ENCODE measurements around the gene KCTD18.

KCTD18 gene

DNA sequence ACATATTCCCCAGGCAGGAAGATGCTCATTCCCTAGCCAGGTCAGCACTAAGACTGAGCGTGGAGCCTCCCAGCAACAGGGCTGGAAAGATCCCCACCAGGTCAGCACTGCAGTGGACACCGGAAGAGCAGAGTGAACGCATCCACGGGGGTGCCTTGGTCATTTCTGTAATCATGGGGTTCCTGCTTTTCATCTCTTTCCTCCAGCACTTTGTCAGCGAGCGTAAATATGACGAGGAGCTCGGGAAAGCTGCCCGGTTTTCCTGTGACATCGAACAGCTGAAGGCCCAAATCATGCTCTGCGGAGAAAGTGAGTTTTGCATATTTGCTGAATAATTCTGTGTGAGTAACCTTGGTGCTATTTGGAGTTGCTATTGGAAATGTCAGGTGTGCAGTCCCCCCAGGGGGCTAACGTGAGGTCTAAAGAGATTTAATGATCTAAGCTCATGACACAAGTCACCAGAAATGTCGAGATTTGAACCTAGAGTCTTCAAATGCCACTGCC lies 40.1 kb downstream of the KCTD18 start:
- H3K9ac ChIP-seq (ENCODE audit: low read length): no peak overlapping the region
- H3K4me1 ChIP-seq (ENCODE audit: control insufficient read depth, low read depth, low read length): no peaks in the 10 kb centered on the region
- no peak overlapping the region for H3K4me3 ChIP-seq (ENCODE audit: low read length)
- H3K36me3 ChIP-seq (ENCODE audit: control insufficient read depth, low read depth, low read length): peaks cover 45% of the 10 kb centered on the region
- H3K27me3 ChIP-seq (ENCODE audit: control insufficient read depth, insufficient read depth, low read length): no peaks in the 10 kb centered on the region
- H3K27ac ChIP-seq (ENCODE audit: low read length): no peak overlapping the region
- H3K9me3 ChIP-seq (ENCODE audit: control insufficient read depth, low read depth, low read length): no peaks in the 10 kb centered on the region

DNA sequence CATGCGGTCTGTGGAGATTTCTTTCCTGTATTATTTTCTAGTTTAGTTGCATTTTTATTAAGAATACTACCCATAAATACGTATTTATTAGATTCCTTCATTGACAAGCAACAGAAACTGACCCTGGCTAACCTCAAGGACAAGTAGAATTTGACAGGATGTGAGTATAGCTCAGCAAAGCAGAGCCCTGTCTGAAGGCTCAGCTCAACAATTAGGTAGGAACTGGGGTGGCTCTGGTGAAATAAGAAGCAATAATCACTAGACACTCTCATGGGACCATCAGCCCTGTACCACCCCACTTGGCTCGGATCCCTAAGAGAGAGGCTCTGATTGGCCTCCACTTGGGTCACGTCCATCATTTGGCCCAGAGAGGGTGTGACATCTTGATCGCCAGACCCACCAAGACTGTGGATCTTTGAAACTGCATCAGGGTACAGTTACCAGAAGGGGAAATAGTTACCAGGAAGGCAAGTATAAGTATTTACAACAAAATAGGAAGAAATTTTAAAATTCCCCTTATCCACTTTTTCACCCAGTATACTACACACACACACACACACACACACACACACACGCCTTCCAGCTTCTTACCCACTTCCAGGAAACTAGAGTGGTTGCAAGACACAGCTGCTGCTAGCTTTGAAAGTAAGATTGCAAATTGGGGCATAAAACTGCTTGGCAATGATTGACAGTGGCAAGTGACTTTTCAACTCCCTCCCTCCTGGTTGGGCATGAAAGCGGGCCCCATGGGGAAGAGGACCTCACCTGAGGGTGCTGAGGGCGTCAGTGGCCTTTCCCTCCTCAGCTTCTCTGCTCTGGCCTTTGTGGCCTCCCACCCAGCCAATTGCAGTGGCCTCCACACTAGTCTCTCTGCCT lies 41.8 kb downstream of the KCTD18 start:
- Histone ChIP-seq H3K27me3 (ENCODE audit: control insufficient read depth, insufficient read depth, low read length) (no peaks in the 10 kb centered on the region), H3K36me3 (ENCODE audit: control insufficient read depth, low read depth, low read length) (peaks cover 44% of the 10 kb centered on the region), H3K27ac (ENCODE audit: low read length) (no peak overlapping the region), H3K9ac (ENCODE audit: low read length) (no peak overlapping the region), H3K4me1 (ENCODE audit: control insufficient read depth, low read depth, low read length) (no peaks in the 10 kb centered on the region), H3K9me3 (ENCODE audit: control insufficient read depth, low read depth, low read length) (no peaks in the 10 kb centered on the region), H3K4me3 (ENCODE audit: low read length) (no peak overlapping the region)

DNA sequence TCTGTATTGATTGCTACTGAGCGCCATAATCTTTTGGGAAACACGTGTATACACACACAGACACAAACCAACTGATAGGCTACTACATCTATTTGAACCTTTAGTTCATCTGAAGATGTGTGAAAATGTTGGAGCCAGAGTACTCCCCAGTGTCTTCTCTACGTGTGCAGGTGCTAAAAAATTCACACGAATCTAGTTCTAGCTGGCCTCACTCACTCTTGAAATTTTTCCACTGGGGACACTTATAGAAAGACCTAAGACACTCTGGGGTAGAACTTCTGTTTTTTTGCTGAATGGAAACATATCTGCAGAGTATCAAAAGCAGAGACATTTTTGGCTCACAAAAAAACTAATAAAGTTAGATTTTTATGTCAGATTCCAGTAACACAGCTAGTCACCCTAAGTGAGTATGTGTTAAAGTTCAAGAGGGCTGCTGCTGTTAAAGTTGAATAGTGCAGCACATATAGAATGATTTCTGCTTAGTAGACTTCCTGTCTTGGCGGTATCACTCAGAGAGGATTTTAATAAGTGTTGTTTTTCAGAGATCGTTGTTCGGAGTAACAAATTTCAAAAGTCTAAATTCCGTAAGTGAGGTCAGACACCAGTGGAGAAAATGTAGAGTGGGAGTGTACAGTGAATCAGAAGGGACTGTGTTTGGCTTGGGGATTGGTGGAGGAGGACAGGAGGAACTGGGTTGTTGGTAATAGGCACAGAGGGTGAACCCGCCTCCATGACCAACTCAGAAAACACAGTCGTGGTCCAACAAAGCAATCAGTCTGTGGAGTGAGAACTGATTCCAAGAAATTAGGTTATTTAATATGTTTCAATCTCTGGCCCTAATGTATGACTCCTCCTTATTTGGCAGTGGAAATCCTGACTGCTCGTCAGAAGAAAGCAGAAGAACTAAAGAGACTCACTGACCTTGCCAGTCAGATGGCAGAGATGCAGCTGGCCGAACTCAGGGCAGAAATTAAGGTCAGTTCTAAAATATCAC lies 43.1 kb downstream of the KCTD18 start:
- Histone ChIP-seq H3K4me3 (ENCODE audit: low read length) (no peak overlapping the region), H3K27ac (ENCODE audit: low read length) (no peak overlapping the region), H3K9ac (ENCODE audit: low read length) (no peak overlapping the region), H3K36me3 (ENCODE audit: control insufficient read depth, low read depth, low read length) (peaks cover 45% of the 10 kb centered on the region), H3K4me1 (ENCODE audit: control insufficient read depth, low read depth, low read length) (no peaks in the 10 kb centered on the region), H3K9me3 (ENCODE audit: control insufficient read depth, low read depth, low read length) (no peaks in the 10 kb centered on the region), H3K27me3 (ENCODE audit: control insufficient read depth, insufficient read depth, low read length) (no peaks in the 10 kb centered on the region)

DNA sequence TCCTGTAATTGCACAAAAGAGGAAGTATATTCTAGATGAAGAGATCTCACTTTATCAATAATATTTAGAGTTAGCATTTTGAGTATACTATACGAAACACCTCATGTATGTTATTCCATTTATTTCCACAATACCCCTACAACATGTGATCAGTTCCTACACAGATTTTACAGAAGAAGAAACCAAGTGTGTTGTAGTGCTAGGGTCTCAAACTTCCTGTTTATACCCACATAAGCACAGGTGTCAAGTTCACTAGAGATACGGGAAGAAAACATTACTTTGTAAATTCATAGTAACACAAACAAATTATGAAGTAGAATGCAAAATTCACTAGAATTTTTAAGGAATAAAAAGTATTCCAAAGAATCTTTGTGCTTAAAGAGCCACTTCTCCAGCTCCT lies 46.4 kb downstream of the KCTD18 start:
- no peak overlapping the region for H3K27ac ChIP-seq (ENCODE audit: low read length)
- no peak overlapping the region for H3K9ac ChIP-seq (ENCODE audit: low read length)
- H3K4me1 ChIP-seq (ENCODE audit: control insufficient read depth, low read depth, low read length): no peaks in the 10 kb centered on the region
- no peak overlapping the region for H3K4me3 ChIP-seq (ENCODE audit: low read length)
- H3K27me3 ChIP-seq (ENCODE audit: control insufficient read depth, insufficient read depth, low read length): no peaks in the 10 kb centered on the region
- H3K36me3 ChIP-seq (ENCODE audit: control insufficient read depth, low read depth, low read length): peaks cover 37% of the 10 kb centered on the region
- no peaks in the 10 kb centered on the region for H3K9me3 ChIP-seq (ENCODE audit: control insufficient read depth, low read depth, low read length)

DNA sequence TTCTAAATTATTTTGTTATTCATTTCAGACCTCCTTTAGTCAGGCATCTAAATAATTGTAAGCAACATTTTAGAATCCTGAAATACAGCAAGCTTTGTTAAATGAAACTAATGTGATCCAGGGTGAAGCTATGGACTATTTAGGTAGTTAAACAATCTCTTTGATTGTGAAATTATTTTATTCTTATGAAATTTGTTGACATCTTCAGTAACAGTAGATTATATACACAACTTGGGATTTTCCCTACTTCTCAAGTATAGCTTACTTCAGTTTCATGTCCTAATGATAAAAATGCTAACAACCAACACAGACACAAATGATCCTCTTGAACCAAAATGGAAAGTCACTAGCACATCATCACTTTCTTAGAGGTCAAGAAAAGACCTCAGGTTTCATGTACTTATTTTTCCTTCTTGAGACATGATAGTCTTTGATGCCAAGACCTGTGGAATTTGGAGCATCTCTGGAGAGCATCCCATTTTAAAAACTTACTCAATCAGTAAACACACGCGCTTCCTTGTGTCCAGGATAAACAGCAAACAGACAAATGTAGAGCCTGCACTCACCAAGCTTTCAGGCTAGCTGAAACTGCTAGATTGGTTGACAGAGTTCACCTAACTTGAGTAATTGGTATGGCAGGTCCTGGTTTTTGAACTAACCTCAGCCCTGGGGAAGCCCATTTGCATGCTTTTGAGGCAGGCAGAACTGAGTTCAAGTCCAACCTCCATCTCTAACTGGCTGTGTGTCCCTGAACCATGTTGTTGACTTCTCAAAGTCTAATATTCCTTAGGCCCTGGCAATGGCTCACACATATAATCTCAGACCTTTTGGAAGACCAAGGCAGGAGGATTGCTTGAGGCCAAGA lies 47.8 kb downstream of the KCTD18 start:
- no peak overlapping the region for H3K4me3 ChIP-seq (ENCODE audit: low read length)

DNA sequence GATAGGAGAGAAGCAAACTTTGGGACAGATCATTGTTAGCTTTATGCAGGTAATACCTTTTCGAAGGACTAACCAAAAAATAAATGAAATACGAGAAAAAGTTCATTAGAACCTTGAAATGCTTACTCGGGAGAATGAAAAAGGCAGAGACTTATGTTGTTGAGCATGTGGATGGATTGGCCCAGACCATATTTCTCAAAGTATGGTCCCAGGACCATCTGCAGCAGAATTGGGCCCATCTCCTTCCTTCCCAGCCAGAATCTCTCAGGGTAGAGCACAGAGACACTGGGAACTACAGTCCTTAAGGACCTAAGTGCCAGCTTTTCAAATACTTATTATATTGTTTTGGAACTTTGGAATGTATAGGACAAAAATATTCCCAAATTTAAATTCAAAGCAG lies 50.8 kb downstream of the KCTD18 start:
- Histone ChIP-seq H3K27ac (ENCODE audit: low read length) (no peak overlapping the region), H3K36me3 (ENCODE audit: control insufficient read depth, low read depth, low read length) (peaks cover 20% of the 10 kb centered on the region), H3K4me1 (ENCODE audit: control insufficient read depth, low read depth, low read length) (peaks cover under 1% of the 10 kb centered on the region), H3K27me3 (ENCODE audit: control insufficient read depth, insufficient read depth, low read length) (no peaks in the 10 kb centered on the region), H3K4me3 (ENCODE audit: low read length) (no peak overlapping the region), H3K9ac (ENCODE audit: low read length) (no peak overlapping the region), H3K9me3 (ENCODE audit: control insufficient read depth, low read depth, low read length) (no peaks in the 10 kb centered on the region)

More for the DNA sequence above, 47.8 kb downstream of the KCTD18 start:
- H3K9me3 ChIP-seq (ENCODE audit: control insufficient read depth, low read depth, low read length): no peaks in the 10 kb centered on the region
- no peaks in the 10 kb centered on the region for H3K4me1 ChIP-seq (ENCODE audit: control insufficient read depth, low read depth, low read length)
- H3K27me3 ChIP-seq (ENCODE audit: control insufficient read depth, insufficient read depth, low read length): no peaks in the 10 kb centered on the region
- peaks cover 23% of the 10 kb centered on the region for H3K36me3 ChIP-seq (ENCODE audit: control insufficient read depth, low read depth, low read length)
- no peak overlapping the region for H3K27ac ChIP-seq (ENCODE audit: low read length)
- no peak overlapping the region for H3K9ac ChIP-seq (ENCODE audit: low read length)

DNA sequence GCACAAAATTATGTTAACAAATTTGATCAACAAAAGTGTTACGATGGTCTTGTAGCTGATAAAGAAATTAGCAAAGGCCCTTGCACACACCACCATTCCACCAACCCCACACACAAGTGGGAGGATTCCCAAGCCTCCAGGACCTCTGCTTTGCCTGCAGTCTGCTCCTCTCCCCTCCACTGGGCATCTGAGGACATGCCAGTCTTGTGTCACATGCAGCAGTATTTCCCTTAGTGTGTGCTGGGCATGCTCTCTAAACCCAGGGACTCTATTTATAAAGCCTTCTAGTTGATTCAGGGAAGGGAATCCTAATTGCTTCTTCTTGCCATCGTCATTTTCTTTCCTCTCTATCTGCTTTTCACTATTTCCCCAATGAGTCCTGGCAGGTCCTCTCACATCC lies 53.3 kb downstream of the KCTD18 start:
- Histone ChIP-seq H3K27ac (ENCODE audit: low read length) (no peak overlapping the region), H3K4me1 (ENCODE audit: control insufficient read depth, low read depth, low read length) (peaks cover 8% of the 10 kb centered on the region), H3K27me3 (ENCODE audit: control insufficient read depth, insufficient read depth, low read length) (no peaks in the 10 kb centered on the region), H3K9ac (ENCODE audit: low read length) (no peak overlapping the region), H3K36me3 (ENCODE audit: control insufficient read depth, low read depth, low read length) (peaks cover 9% of the 10 kb centered on the region), H3K4me3 (ENCODE audit: low read length) (no peak overlapping the region), H3K9me3 (ENCODE audit: control insufficient read depth, low read depth, low read length) (no peaks in the 10 kb centered on the region)

DNA sequence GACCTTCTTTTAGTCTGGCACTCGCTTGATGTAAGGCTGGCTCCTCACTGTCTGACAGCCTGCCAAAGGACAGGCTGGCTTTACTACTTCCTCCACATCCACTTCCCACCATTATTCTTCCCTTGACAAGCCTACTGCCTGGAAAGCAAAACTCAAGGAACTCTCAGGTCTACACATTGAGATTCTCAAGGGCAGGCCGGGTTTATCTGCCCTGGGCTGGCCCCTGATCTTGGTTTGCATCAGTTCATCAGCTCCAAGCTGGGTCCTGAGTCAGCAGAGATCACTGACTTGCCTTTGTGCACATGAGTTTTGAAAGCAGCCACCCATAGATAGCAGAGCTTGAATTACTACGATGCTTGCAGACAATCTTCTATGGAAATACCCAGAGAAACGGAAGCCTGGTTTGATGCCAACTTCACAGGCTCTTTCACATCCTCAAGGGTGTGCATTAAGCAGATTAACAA lies 53.9 kb downstream of the KCTD18 start:
- Histone ChIP-seq H3K36me3 (ENCODE audit: control insufficient read depth, low read depth, low read length) (peaks cover 5% of the 10 kb centered on the region), H3K27ac (ENCODE audit: low read length) (no peak overlapping the region), H3K9me3 (ENCODE audit: control insufficient read depth, low read depth, low read length) (no peaks in the 10 kb centered on the region), H3K27me3 (ENCODE audit: control insufficient read depth, insufficient read depth, low read length) (no peaks in the 10 kb centered on the region), H3K4me3 (ENCODE audit: low read length) (no peak overlapping the region), H3K4me1 (ENCODE audit: control insufficient read depth, low read depth, low read length) (peaks cover 8% of the 10 kb centered on the region), H3K9ac (ENCODE audit: low read length) (no peak overlapping the region)

DNA sequence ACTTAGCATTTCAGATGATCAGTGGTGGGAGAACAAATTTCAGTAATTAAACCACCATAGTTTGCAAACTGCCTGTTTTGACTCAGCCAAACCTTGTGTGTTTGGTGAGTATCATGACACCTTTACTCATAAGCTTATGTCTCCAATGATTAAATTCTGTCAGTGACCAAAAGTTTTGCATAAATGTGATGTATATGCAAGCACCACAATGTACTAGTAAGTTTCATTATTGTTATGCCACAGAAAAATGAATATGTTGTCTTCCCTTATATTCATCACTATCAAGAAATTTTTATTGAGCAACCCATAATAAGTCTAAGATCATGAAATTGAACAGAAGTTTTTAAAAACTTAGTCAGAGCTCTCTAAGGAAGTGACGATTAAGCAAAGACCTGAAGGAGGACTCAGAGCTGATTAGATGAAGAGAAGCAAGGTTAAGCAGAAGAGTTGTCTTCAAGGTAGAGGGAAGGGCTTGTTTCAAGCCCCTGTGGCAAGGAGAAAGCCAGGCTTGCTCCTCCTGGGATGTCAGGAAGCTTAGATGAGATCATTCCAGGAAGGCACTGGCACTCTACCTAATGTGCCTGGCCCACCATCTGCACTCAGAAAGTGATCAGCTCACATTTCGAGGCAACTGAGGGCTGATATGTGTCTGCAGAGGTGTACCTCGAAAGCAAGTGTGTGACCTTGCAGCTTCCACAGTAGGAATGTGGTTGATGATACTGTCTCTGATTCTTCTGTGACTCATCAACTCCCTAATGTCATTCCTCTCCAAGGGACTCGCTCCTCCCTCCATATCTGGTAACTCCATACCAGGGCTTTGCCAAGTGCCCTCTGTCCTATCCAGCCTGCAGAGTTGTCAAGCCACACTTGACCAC lies 54.7 kb downstream of the KCTD18 start:
- Histone ChIP-seq H3K27ac (ENCODE audit: low read length) (no peak overlapping the region), H3K27me3 (ENCODE audit: control insufficient read depth, insufficient read depth, low read length) (no peaks in the 10 kb centered on the region), H3K9me3 (ENCODE audit: control insufficient read depth, low read depth, low read length) (no peaks in the 10 kb centered on the region), H3K4me1 (ENCODE audit: control insufficient read depth, low read depth, low read length) (peaks cover 8% of the 10 kb centered on the region), H3K9ac (ENCODE audit: low read length) (no peak overlapping the region), H3K4me3 (ENCODE audit: low read length) (no peak overlapping the region), H3K36me3 (ENCODE audit: control insufficient read depth, low read depth, low read length) (peaks cover 5% of the 10 kb centered on the region)

DNA sequence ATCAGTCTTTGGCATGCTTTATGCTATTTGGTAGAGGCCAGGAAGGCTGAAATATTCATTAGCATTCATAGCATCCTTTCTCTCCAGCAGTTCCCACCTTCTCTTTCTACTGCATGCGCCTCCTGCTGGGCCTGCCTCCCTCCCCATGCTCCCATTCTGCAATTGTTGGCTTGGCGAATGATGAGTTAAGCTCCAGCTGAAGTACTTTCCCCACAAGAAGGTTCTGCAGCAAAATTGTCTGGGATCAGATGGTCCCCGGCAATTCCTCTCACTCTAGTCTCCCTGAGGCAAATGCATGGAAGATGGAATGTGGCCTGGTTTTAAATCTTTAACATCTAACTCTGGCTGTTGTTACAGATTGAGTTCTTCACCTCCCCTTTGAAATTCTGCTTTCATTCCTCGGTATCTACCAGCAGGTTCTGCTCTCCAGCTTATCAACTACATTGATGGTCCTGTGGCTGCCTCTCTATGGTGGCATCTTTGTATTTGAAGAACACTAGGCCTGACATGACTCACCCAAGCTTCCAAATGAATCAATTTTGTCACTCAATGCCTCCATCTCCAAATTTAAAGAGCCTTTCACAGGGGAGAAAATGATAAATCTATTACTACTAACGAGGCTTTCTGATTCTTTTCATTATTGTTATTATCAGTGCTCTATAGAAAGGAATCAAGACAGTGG lies 55.9 kb downstream of the KCTD18 start:
- Histone ChIP-seq H3K36me3 (ENCODE audit: control insufficient read depth, low read depth, low read length) (no peaks in the 10 kb centered on the region), H3K27me3 (ENCODE audit: control insufficient read depth, insufficient read depth, low read length) (no peaks in the 10 kb centered on the region), H3K4me1 (ENCODE audit: control insufficient read depth, low read depth, low read length) (peaks cover 8% of the 10 kb centered on the region), H3K9me3 (ENCODE audit: control insufficient read depth, low read depth, low read length) (no peaks in the 10 kb centered on the region), H3K9ac (ENCODE audit: low read length) (no peak overlapping the region), H3K27ac (ENCODE audit: low read length) (no peak overlapping the region), H3K4me3 (ENCODE audit: low read length) (no peak overlapping the region)

Data from iPS-18a (cell line).